ENCODE measurements around the gene PTPRZ1. TPM values are rescaled to one million over a fixed set of nuclear protein-coding genes. Genes with fewer than 3 reads are reported as not detected.

The PTPRZ1 gene
- total and polyA plus RNA-seq, 4 donors = 0.07 to 0.17 (median 0.09) TPM; not detected in 1

DNA sequence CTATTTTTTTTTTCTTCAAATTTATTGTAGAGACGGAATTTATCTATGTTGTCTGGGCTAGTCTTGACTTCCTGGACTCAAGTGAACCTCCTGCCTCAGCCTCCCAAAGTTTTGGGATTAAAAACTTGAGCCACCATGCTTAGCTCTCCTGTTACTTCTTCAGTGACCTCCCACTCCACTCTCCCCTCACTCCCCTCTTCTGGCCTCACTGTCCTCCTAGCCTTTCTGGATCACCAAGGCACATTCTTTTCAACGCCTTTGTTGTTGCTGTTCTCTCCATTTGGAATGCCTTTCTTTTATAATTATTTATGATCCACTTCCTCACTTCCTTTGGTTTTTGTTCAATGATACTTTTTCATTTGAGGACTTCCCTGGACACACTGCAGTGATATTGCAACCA lies 17.9 kb downstream of the PTPRZ1 start:
- Histone ChIP-seq H3K27ac (ENCODE audit: low read depth in 1 of 2, low read length in 2 of 2) (no peak overlapping the region), H3K9me3 (ENCODE audit: control insufficient read depth in 4 of 4, low read length in 3 of 4) (no peaks in the 10 kb centered on the region), H3K36me3 (ENCODE audit: control insufficient read depth in 4 of 4, insufficient read depth in 3 of 4, low read depth in 1 of 4, low read length in 3 of 4) (no peaks in the 10 kb centered on the region), H3K4me1 (ENCODE audit: control insufficient read depth in 4 of 4, insufficient read depth in 4 of 4, low read length in 3 of 4) (no peaks in the 10 kb centered on the region), H3K9ac (ENCODE audit: low read depth in 1 of 2, low read length in 2 of 2) (no peak overlapping the region), H3K4me3 (ENCODE audit: low read depth in 1 of 3, low read length in 3 of 3) (no peak overlapping the region), H3K27me3 (ENCODE audit: control insufficient read depth in 4 of 4, insufficient read depth in 4 of 4, low read length in 3 of 4) (peaks cover 0 to 2% (median 0%) of the 10 kb centered on the region in 4 donors)
- TF ChIP-seq FOXA2 (IDR thresholded peaks at IDR 0.05) = no peak
- no peak for TF ChIP-seq RXRA (IDR thresholded peaks at IDR 0.05)
- no peak for TF ChIP-seq GABPA (IDR thresholded peaks at IDR 0.05 in 1 of 2, conservative IDR thresholded peaks at IDR 0.05 in 1 of 2)
- TF ChIP-seq YY1 (IDR thresholded peaks at IDR 0.05) = no peak
- TF ChIP-seq, protein P1, sequence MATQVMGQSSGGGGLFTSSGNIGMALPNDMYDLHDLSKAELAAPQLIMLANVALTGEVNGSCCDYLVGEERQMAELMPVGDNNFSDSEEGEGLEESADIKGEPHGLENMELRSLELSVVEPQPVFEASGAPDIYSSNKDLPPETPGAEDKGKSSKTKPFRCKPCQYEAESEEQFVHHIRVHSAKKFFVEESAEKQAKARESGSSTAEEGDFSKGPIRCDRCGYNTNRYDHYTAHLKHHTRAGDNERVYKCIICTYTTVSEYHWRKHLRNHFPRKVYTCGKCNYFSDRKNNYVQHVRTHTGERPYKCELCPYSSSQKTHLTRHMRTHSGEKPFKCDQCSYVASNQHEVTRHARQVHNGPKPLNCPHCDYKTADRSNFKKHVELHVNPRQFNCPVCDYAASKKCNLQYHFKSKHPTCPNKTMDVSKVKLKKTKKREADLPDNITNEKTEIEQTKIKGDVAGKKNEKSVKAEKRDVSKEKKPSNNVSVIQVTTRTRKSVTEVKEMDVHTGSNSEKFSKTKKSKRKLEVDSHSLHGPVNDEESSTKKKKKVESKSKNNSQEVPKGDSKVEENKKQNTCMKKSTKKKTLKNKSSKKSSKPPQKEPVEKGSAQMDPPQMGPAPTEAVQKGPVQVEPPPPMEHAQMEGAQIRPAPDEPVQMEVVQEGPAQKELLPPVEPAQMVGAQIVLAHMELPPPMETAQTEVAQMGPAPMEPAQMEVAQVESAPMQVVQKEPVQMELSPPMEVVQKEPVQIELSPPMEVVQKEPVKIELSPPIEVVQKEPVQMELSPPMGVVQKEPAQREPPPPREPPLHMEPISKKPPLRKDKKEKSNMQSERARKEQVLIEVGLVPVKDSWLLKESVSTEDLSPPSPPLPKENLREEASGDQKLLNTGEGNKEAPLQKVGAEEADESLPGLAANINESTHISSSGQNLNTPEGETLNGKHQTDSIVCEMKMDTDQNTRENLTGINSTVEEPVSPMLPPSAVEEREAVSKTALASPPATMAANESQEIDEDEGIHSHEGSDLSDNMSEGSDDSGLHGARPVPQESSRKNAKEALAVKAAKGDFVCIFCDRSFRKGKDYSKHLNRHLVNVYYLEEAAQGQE (IDR thresholded peaks at IDR 0.05) = no peak
- TF ChIP-seq NR2F2 (IDR thresholded peaks at IDR 0.05) = no peak
- TF ChIP-seq, protein P2, sequence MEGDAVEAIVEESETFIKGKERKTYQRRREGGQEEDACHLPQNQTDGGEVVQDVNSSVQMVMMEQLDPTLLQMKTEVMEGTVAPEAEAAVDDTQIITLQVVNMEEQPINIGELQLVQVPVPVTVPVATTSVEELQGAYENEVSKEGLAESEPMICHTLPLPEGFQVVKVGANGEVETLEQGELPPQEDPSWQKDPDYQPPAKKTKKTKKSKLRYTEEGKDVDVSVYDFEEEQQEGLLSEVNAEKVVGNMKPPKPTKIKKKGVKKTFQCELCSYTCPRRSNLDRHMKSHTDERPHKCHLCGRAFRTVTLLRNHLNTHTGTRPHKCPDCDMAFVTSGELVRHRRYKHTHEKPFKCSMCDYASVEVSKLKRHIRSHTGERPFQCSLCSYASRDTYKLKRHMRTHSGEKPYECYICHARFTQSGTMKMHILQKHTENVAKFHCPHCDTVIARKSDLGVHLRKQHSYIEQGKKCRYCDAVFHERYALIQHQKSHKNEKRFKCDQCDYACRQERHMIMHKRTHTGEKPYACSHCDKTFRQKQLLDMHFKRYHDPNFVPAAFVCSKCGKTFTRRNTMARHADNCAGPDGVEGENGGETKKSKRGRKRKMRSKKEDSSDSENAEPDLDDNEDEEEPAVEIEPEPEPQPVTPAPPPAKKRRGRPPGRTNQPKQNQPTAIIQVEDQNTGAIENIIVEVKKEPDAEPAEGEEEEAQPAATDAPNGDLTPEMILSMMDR (IDR thresholded peaks at IDR 0.05; ENCODE audit: low read depth, low read length, missing input control) = no peak
- TF ChIP-seq SP1 (IDR thresholded peaks at IDR 0.05) = no peak
- no peak for TF ChIP-seq TAF1 (conservative IDR thresholded peaks at IDR 0.05)
- TF ChIP-seq, protein P3, sequence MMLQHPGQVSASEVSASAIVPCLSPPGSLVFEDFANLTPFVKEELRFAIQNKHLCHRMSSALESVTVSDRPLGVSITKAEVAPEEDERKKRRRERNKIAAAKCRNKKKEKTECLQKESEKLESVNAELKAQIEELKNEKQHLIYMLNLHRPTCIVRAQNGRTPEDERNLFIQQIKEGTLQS (IDR thresholded peaks at IDR 0.05) = no peak
- TF ChIP-seq, protein P4, sequence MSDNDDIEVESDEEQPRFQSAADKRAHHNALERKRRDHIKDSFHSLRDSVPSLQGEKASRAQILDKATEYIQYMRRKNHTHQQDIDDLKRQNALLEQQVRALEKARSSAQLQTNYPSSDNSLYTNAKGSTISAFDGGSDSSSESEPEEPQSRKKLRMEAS (IDR thresholded peaks at IDR 0.05) = no peak
- no peak for TF ChIP-seq FOXA1 (IDR thresholded peaks at IDR 0.05)
- no peak for TF ChIP-seq EGR1 (IDR thresholded peaks at IDR 0.05; ENCODE audit: low read depth in 2 of 2)
- TF ChIP-seq RAD21 (IDR thresholded peaks at IDR 0.05) = no peak
- TF ChIP-seq HNF4A (conservative IDR thresholded peaks at IDR 0.05) = no peak
- no peak for TF ChIP-seq JUND (IDR thresholded peaks at IDR 0.05)
- TF ChIP-seq, protein P5, sequence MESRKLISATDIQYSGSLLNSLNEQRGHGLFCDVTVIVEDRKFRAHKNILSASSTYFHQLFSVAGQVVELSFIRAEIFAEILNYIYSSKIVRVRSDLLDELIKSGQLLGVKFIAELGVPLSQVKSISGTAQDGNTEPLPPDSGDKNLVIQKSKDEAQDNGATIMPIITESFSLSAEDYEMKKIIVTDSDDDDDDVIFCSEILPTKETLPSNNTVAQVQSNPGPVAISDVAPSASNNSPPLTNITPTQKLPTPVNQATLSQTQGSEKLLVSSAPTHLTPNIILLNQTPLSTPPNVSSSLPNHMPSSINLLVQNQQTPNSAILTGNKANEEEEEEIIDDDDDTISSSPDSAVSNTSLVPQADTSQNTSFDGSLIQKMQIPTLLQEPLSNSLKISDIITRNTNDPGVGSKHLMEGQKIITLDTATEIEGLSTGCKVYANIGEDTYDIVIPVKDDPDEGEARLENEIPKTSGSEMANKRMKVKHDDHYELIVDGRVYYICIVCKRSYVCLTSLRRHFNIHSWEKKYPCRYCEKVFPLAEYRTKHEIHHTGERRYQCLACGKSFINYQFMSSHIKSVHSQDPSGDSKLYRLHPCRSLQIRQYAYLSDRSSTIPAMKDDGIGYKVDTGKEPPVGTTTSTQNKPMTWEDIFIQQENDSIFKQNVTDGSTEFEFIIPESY (IDR thresholded peaks at IDR 0.05) = no peak
- TF ChIP-seq HNF4G (IDR thresholded peaks at IDR 0.05) = no peak
- WGBS = 59% methylated on average over 2 of the region's 2 CpGs
- DNase-seq (ENCODE audit: low spot score) = no peak
